BJ (cell line): Measurements from ENCODE around the gene ADAM11. TPM values are rescaled to one million over a fixed set of nuclear protein-coding genes. Genes with fewer than 3 reads are reported as not detected.

Source experiments
- CTCF ChIA-PET: fragments of 350-600 bp; formaldehyde crosslinking; extraction: SDS; loops from one replicate; lab custom pipeline; 2021; ENCODE audit warnings: antibody characterized with exemption, inconsistent platforms; lab: Yijun Ruan, JAX
- POLR2A ChIA-PET: fragments of 300-600 bp; sonication (Branson Sonifier 250); formaldehyde crosslinking; extraction: SDS; loops from one replicate; lab custom pipeline; 2021; ENCODE audit warnings: antibody characterized with exemption; lab: Charles Lee
- DNase-seq: peaks from one replicate; pipeline ENCODE4 v3.0.0-alpha.2; 2011; ENCODE audit warnings: low read depth
- H3K27me3 ChIP-seq: 2 replicates; pipeline ENCODE4 v1.6.0; 2011; ENCODE audit warnings: low read length; ENCODE audit not compliant: control insufficient read depth, insufficient read depth
- H3K36me3 ChIP-seq: 2 replicates; pipeline ENCODE4 v1.5.1; 2011; ENCODE audit warnings: low read length; ENCODE audit not compliant: control insufficient read depth, insufficient read depth
- H3K4me3 ChIP-seq: 2 replicates; pipeline ENCODE4 v1.5.1; 2011; ENCODE audit warnings: low read depth, mild to moderate bottlenecking, control low read depth, low read length
- CTCF ChIP-seq: IDR thresholded peaks from 2 replicates; pipeline ENCODE4 v1.5.1; 2011; ENCODE audit warnings: low read depth, mild to moderate bottlenecking, control low read depth, inconsistent platforms, low read length, moderate library complexity; ENCODE audit not compliant: insufficient read depth
- polyA plus RNA-seq: library from polyadenylated mRNA; depleted of rRNA; stranded (reverse); fragments of >200 nt; gene quantifications from 2 replicates; pipeline ENCODE4 v1.2.3, GENCODE V29; 2011

Gene ADAM11
- polyA plus RNA-seq, 1 experiment, result 0.31 TPM

- H3K27me3 ChIP-seq, result peaks cover 13% of the 10 kb centered on the region
- POLR2A ChIA-PET, result no interaction called here
- no peak for TF ChIP-seq CTCF
- H3K4me3 ChIP-seq, result no peak overlapping the region
- CTCF ChIA-PET, result interaction anchor here (0.8 to 1.7 kb wide), 6 partner anchors 9 to 102 kb away, joined by 3 to 6 read pairs (median 4); no protein-coding TSS in a partner anchor
- no peak for DNase-seq
- no peaks in the 10 kb centered on the region for H3K36me3 ChIP-seq
Measured at GRCh38 chr17:44763170-44763569, 4.4 kb downstream of the ADAM11 start.

- 0 out of 2 replicates have a peak, but pooled peaks cover 6% of the 10 kb centered on the region for H3K27me3 ChIP-seq
- ChIA-PET POLR2A (no interaction called here), CTCF (interaction anchor here (1.5 kb wide), 1 partner anchor 10 kb away, joined by 5 read pairs; no protein-coding TSS in a partner anchor)
- TF ChIP-seq CTCF, result no peak
- H3K36me3 ChIP-seq, result no peaks in the 10 kb centered on the region
- H3K4me3 ChIP-seq, result no peak overlapping the region
- no peak for DNase-seq
Measured at GRCh38 chr17:44765965-44766364, 7.2 kb downstream of the ADAM11 start.

- ChIA-PET POLR2A (no interaction called here), CTCF (interaction anchor here (1.5 kb wide), 1 partner anchor 9 kb away, joined by 5 read pairs; no protein-coding TSS in a partner anchor)
Measured at GRCh38 chr17:44766409-44767038, 7.7 kb downstream of the ADAM11 start.

GRCh38 chr17:44767493-44767892 is 8.7 kb downstream of the ADAM11 start:
- no peak for TF ChIP-seq CTCF
- H3K4me3 ChIP-seq, result no peak overlapping the region
- ChIA-PET POLR2A (no interaction called here), CTCF (interaction anchor here (1.7 kb wide), 1 partner anchor 111 kb away, joined by 6 read pairs; no protein-coding TSS in a partner anchor)
- H3K27me3 ChIP-seq, result peaks cover 6% of the 10 kb centered on the region; the same call in 1 of the 2 replicates
- no peak for DNase-seq
- no peaks in the 10 kb centered on the region for H3K36me3 ChIP-seq

More at GRCh38 chr17:44766409-44767038, 7.7 kb downstream of the ADAM11 start:
- DNase-seq, result no peak
- TF ChIP-seq CTCF, result no peak
- no peak overlapping the region for H3K4me3 ChIP-seq
- 0 out of 2 replicates have a peak, but pooled peaks cover 8% of the 10 kb centered on the region for H3K27me3 ChIP-seq
- H3K36me3 ChIP-seq, result no peaks in the 10 kb centered on the region

- peaks cover 10% of the 10 kb centered on the region; the same call in 1 of the 2 replicates for H3K27me3 ChIP-seq
- no peaks in the 10 kb centered on the region for H3K36me3 ChIP-seq
- ChIA-PET POLR2A (no interaction called here), CTCF (interaction anchor here (1.7 to 14.4 kb wide), 3 partner anchors 10 to 110 kb away, joined by 6 to 368 read pairs (median 9); no protein-coding TSS in a partner anchor)
- H3K4me3 ChIP-seq, result no peak overlapping the region
- TF ChIP-seq CTCF, result no peak
- no peak for DNase-seq
Measured at GRCh38 chr17:44768505-44769142, 9.8 kb downstream of the ADAM11 start.
